Activated CD4-positive, CD25-positive, alpha-beta regulatory T cell treated with anti-CD3 and anti-CD28 coated beads, Interleukin-2, amount 50 U/mL, for 16 hours (primary cell): ENCODE measurements around the gene ZNF790.
"Not testable (repeated sequence)": the region's sequence is repeated elsewhere in the genome, so short reads cannot be mapped to it uniquely, and the experiment has no call there.

ENCODE experiments used
- DNase-seq: peaks from one replicate; pipeline ENCODE4 v3.0.0-alpha.2; 2020; ENCODE audit warnings: low read depth, low spot score

ZNF790 gene

GRCh38 chr19:36837906-36838783, at the start of gene ZNF790:
Gene ZNF790 (minus strand): TSS chr19:36838387. CDS start chr19:36825619, 12,768 bp downstream.
- DNase-seq, result peak; percentile 74

- no peak for DNase-seq
Observed at GRCh38 chr19:36876993-36877938, 39.1 kb upstream of the ZNF790 start.

GRCh38 chr19:36851898-36852297, 13.7 kb upstream of the ZNF790 start:
- no peak for DNase-seq

- peak; percentile 79 for DNase-seq
Observed at GRCh38 chr19:36850559-36851442, 12.6 kb upstream of the ZNF790 start, which contains the start of gene ZNF345. Gene ZNF345 (plus strand): TSS chr19:36850876. CDS start chr19:36876831, 25,955 bp downstream.

- DNase-seq, result peak; percentile 88
Observed at GRCh38 chr19:36849701-36850558, 11.7 kb upstream of the ZNF790 start.

- no peak for DNase-seq
Observed at GRCh38 chr19:36847968-36848367, 9.8 kb upstream of the ZNF790 start.

- no peak for DNase-seq
Observed at GRCh38 chr19:36838784-36839324, 667 bp upstream of the ZNF790 start.

- DNase-seq, result no peak
Observed at GRCh38 chr19:36837176-36837905, 846 bp downstream of the ZNF790 start.

GRCh38 chr19:36833430-36833829, 4.8 kb downstream of the ZNF790 start:
- no peak for DNase-seq

GRCh38 chr19:36821758-36822157, 16.4 kb downstream of the ZNF790 start:
- DNase-seq, result no peak

GRCh38 chr19:36819130-36819630, 19.0 kb downstream of the ZNF790 start:
- no peak for DNase-seq

- DNase-seq, result no peak
Observed at GRCh38 chr19:36807029-36807428, 31.2 kb downstream of the ZNF790 start.

GRCh38 chr19:36805364-36805763, 32.8 kb downstream of the ZNF790 start:
- no peak for DNase-seq

GRCh38 chr19:36797786-36798108, 40.4 kb downstream of the ZNF790 start:
- no peak for DNase-seq

GRCh38 chr19:36796714-36796992, 41.5 kb downstream of the ZNF790 start:
- no peak for DNase-seq

- not testable (repeated sequence) for DNase-seq
Observed at GRCh38 chr19:36791420-36792141, 46.6 kb downstream of the ZNF790 start.

GRCh38 chr19:36775768-36776167, 62.4 kb downstream of the ZNF790 start:
- no peak for DNase-seq

GRCh38 chr19:36773223-36773579, 65.0 kb downstream of the ZNF790 start:
- no peak for DNase-seq
